Measurements from ENCODE around the gene FHIT.

The FHIT gene

DNA sequence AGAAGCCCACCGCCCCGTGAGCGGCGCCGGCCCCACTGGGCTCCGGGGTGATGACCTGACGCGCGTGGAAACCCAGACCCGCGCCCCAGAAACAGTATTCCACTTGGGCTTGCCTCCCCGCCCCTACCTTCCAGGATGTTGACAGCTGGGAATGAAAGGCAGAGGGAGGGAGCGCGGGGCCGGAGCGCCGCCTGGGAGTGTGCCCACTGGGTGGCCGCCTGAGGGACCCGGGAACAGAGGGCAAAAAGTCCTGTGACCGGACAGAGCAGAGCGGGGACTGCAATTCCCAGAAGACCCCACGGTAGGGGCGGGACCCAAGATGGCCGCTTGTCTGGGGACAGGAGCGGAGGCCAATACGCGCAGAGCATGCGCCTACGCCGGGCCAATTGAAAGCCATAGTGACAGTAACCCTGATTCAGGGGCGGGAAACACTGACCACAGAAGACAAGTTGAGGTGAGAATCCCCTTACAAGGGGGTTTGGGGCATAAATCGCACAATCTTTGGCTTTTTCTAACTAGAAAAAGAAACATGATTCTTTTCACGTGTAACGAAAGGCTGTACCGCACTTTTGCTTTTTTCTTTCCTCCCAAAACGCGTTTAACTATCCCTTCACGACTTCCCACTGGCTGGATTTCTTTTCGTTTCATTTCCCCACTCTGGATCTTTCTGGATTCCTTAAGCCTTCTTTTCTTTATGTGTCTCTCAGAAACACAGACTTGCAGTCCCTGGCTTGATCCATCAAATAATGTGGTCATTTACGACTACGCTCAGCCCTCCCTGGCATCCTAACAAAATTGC lies at the start of gene FHIT:
Gene FHIT (minus strand): TSS at position 279 of the 799 bp plus-strand sequence.
- FAIRE-seq (peak; percentile 45), DNase-seq (ENCODE audit: low spot score) (peak; percentile 81)

GRCh38 chr3:61300786-61301185 lies 49.5 kb upstream of the FHIT start:
- no peak for FAIRE-seq

GRCh38 chr3:61300006-61300380 lies 48.7 kb upstream of the FHIT start:
- DNase-seq (ENCODE audit: low spot score) (peak; percentile 15), FAIRE-seq (peak; percentile 85)

More at GRCh38 chr3:61300786-61301185, 49.5 kb upstream of the FHIT start:
- no peak for DNase-seq (ENCODE audit: low spot score)

GRCh38 chr3:61299343-61300005 lies 48.2 kb upstream of the FHIT start:
- DNase-seq (ENCODE audit: low spot score), result peak; percentile 42
- FAIRE-seq, result peak; percentile 76

GRCh38 chr3:61297821-61298220 lies 46.6 kb upstream of the FHIT start:
- DNase-seq (ENCODE audit: low spot score), result no peak
- FAIRE-seq, result no peak

GRCh38 chr3:61288446-61288845 lies 37.2 kb upstream of the FHIT start:
- no peak for FAIRE-seq
- DNase-seq (ENCODE audit: low spot score), result no peak

DNA sequence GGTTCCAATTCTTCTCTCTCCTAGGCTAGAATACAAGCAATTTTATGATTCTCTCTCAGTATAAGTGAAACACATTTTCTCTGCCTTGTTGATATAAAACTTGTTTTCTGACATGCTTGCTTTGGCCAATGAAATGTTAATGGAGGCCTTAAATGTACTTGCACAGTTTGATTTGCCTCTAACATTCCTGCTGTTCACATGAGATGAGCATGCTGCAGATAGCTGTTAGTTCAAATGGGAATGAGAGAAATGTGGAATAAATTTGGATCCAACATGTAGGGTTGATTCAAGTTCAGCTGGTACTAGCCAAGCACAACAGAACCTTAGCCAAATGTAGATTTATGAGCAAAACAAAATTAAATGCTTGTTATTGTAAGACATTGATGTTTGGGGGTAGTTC lies 32.6 kb upstream of the FHIT start:
- no peak for FAIRE-seq
- no peak for DNase-seq (ENCODE audit: low spot score)

- DNase-seq (ENCODE audit: low spot score) (no peak), FAIRE-seq (no peak)
Measured at GRCh38 chr3:61278713-61279112, 27.5 kb upstream of the FHIT start.

DNA sequence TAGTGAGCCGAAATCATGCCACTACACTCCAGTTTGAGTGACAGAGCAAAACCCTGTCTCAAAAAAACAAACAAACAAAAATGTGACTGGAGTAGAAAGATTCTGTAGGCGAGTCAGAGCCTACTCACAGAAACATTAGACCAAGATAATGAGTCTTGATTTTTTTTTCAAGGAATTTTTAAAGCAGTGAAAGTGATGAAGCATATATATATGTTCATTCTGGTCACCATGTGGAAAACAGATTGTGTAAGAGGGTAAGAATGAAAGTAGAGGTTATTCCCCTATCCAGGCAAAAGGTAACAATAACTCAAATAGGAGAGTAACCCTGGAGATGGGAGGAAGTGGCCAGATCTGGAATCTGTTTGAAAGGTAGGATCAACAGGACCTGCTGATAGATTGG lies 26.2 kb upstream of the FHIT start:
- FAIRE-seq, result no peak

GRCh38 chr3:61269435-61269834 lies 18.2 kb upstream of the FHIT start:
- no peak for DNase-seq (ENCODE audit: low spot score)
- FAIRE-seq, result no peak

More for the DNA sequence above, 26.2 kb upstream of the FHIT start:
- no peak for DNase-seq (ENCODE audit: low spot score)

GRCh38 chr3:61268644-61269043 lies 17.4 kb upstream of the FHIT start:
- FAIRE-seq (no peak), DNase-seq (ENCODE audit: low spot score) (no peak)

DNA sequence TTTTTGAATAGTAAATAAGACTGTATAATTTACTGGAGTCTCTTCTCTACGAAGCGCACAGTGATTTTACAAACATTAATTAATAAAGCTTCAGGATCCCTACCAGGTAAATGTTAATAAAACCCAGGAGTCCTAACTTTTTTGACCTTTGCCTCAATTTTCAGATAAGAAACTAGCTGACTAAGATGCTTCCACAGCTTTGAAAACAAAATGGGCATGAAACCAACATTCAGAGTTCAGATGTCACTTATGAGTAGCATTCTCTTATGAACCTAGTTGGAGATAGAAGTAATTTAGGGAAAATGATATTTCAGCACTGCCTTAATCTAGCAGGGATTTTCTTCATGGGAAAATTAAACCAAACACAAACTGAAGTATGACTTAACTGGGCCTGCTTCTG lies 13.0 kb upstream of the FHIT start:
- no peak for FAIRE-seq
- DNase-seq (ENCODE audit: low spot score), result no peak

- FAIRE-seq, result no peak
- no peak for DNase-seq (ENCODE audit: low spot score)
Measured at GRCh38 chr3:61257148-61257547, 5.9 kb upstream of the FHIT start.

- no peak for DNase-seq (ENCODE audit: low spot score)
- no peak for FAIRE-seq
Measured at GRCh38 chr3:61253756-61254155, 2.5 kb upstream of the FHIT start.

DNA sequence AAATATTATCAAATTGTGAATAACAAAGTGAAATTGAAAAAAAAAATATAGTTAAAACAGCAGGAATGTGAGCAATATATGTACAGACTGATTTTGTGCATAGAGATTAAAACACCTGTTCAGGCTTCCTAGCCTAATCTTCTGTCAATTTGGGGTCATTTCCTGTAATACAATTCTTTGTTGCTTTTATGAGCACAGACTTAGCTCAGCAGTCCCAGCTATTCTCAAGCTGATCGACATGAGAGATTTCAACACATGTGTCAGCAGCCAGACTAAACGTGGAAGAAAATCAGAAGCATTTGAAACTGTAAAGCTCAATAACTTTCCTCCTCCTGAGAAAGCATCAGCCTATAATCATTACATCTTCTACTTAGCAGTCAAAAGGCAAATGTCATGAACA lies 1.6 kb upstream of the FHIT start:
- DNase-seq (ENCODE audit: low spot score) (no peak), FAIRE-seq (no peak)

GRCh38 chr3:61250784-61251173 lies 473 bp downstream of the FHIT start:
- DNase-seq (ENCODE audit: low spot score) (no peak), FAIRE-seq (no peak)

DNA sequence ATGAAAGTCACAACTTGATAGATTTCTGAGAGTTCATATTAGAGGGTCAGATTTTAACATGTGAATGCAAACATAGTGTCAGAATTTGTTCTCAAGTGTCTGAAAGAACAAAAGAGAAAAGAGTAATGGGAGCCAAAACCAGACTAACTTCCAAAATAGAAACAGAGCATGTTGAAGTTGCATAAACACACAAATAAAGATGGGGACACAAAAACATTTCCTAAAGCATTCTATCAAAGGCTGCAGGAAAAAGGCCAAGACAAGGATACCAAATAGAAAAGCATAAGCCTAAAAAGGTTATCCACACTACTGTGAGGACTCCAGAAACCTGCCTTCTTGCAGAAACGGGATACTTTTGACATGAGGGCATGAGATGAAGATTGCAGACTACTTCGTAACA lies 2.8 kb downstream of the FHIT start:
- DNase-seq (ENCODE audit: low spot score), result no peak
- no peak for FAIRE-seq

DNA sequence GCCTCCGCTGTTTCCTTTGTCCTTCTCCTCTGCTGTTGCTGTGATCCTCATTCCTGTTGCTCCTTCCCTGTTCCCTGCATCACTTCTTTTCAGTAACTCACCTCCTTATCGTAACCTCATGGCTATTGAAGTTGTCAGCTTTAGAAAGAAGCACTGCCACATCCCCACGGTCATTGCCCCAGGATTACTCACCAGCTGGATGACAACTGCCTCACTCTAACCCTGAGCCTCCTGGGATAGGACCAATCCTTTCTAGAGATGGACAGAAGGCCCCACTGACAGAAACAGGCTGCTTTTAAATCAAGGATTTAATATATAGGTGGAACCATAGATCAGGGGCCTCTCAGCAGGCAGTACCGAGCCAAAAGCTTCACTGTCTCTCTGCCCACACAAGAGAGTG lies 4.1 kb downstream of the FHIT start:
- no peak for FAIRE-seq

GRCh38 chr3:61239871-61240270 lies 11.4 kb downstream of the FHIT start:
- FAIRE-seq (no peak), DNase-seq (ENCODE audit: low spot score) (no peak)

More for the DNA sequence above, 4.1 kb downstream of the FHIT start:
- no peak for DNase-seq (ENCODE audit: low spot score)

DNA sequence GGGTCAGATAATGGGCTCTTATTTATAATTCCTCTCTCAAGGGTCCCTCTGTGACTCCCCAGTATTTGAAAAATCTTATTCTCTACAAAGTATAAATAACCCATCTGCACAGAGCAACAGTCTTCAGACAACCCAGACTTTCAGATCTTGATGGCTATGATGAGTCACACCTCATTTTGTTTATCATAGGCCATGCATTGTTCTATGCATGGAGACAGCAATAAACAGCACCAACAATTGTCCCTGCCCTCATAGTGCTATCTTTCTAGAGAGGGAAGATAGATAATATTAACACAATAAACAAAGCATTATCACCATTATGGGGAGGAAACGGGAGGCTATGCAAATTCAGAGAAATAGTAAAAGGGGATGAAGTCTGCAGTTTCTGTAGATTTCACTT lies 13.4 kb downstream of the FHIT start:
- DNase-seq (ENCODE audit: low spot score) (no peak), FAIRE-seq (no peak)

GRCh38 chr3:61236556-61236955 lies 14.7 kb downstream of the FHIT start:
- FAIRE-seq (no peak), DNase-seq (ENCODE audit: low spot score) (no peak)

GRCh38 chr3:61233746-61234145 lies 17.5 kb downstream of the FHIT start:
- FAIRE-seq (peak; percentile 89), DNase-seq (ENCODE audit: low spot score) (peak; percentile 32)

DNA sequence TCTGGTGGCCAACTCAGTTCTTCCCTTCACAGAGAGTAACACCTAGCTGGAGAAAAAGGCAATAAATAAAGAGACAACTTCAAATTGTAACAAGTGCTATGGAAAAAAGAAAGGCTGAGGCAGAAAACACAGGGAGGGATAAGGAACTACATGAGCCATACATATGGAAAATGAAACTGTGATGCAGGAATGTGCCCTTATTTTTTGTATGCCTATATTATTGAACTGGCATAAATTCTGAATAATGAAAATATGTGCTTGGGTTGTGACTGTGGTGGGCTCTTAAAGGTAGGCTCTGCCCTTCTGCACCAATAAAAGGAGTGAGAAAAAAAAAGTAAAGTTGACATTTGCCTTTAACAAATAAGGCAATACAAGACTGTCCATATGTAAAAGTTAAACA lies 19.6 kb downstream of the FHIT start:
- DNase-seq (ENCODE audit: low spot score) (no peak), FAIRE-seq (no peak)

Measured in RCC 7860 (cell line).